ENCODE data around the gene CTBP2. TPM values are rescaled to one million over a fixed set of nuclear protein-coding genes. Genes with fewer than 3 reads are reported as not detected.

The CTBP2 gene
- total and polyA plus RNA-seq, 2 of the 13 experiments (the other 11 are each of a cell fraction or from before 2014, with no cell fraction given) = 0.08 TPM; not detected in 1

DNA sequence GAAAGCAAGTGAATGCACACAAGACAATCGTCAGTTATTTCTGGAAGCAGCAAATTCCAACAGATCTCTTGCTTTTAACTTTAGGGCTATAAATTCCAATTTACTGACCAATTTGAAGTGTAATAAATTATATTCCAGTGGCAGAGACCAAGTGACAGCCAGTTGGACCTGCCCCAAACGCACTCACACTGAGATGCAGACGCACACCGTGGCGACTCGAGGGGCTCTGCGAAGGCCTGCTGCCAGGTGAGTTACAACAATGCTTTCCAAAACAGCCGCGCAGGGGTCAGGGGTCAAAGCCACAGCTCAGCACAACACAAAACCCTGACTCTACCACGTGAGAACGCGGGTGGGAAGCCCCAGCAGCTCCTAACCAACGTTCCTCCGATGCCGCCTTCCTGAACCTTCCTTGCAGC is 121.0 kb downstream of the CTBP2 start:
- H3K4me3 ChIP-seq (replicated peaks in 1 of 3; ENCODE audit: insufficient read depth in 1 of 3, low read depth in 2 of 3, low read length in 3 of 3) = no peak overlapping the region
- no peaks in the 10 kb centered on the region for H3K36me3 ChIP-seq (replicated peaks in 1 of 2; ENCODE audit: control insufficient read depth in 1 of 2, insufficient read depth in 2 of 2, low read length in 2 of 2)
- ChIA-PET POLR2A (no interaction called here), CTCF (ENCODE audit: low intra/inter-chr PET ratio, low total read pairs) (no interaction called here)
- H2AFZ ChIP-seq (ENCODE audit: low read length) = no peak overlapping the region
- no peaks in the 10 kb centered on the region for H4K20me1 ChIP-seq (ENCODE audit: insufficient read depth, low read length)
- H3K4me1 ChIP-seq (ENCODE audit: insufficient read depth, low read length) = no peaks in the 10 kb centered on the region; the same call in 1 of the 2 replicates
- H3K4me2 ChIP-seq (ENCODE audit: low read depth, low read length) = no peak overlapping the region
- H3K9me3 ChIP-seq (ENCODE audit: low read length) = no peaks in the 10 kb centered on the region
- no peak overlapping the region for H3K9ac ChIP-seq (ENCODE audit: insufficient read depth, low read depth, low read length)
- FAIRE-seq (no peak), DNase-seq (ENCODE audit: low spot score) (no peak), ATAC-seq (no peak)
- H3K27ac ChIP-seq (ENCODE audit: extremely low read length, insufficient read depth, low read length) = no peak overlapping the region
- 53% methylated on average over 8 of the region's 15 CpGs for WGBS (ENCODE audit: low lambda C conversion rate)
- intact Hi-C loops (cut with micrococcal nuclease; ENCODE audit: unreplicated experiment) = no loop called here
- BruUV-seq (replicated peaks) = no TSS peak
- H3K27me3 ChIP-seq (ENCODE audit: control insufficient read depth in 1 of 2, insufficient read depth in 2 of 2, low read length in 2 of 2) = peaks cover under 1 to 19% of the 10 kb centered on the region in 2 experiments; a peak in 2 of 5 replicates
- no peaks in the 10 kb centered on the region for H3K79me2 ChIP-seq (ENCODE audit: insufficient read depth, low read length)
- in situ Hi-C loops (cut with HindIII; ENCODE audit: extremely low pct_ligation_motif_present, low pct_unique_long_range_greater_than_20kb) = no loop called here
- TF ChIP-seq, protein P1, sequence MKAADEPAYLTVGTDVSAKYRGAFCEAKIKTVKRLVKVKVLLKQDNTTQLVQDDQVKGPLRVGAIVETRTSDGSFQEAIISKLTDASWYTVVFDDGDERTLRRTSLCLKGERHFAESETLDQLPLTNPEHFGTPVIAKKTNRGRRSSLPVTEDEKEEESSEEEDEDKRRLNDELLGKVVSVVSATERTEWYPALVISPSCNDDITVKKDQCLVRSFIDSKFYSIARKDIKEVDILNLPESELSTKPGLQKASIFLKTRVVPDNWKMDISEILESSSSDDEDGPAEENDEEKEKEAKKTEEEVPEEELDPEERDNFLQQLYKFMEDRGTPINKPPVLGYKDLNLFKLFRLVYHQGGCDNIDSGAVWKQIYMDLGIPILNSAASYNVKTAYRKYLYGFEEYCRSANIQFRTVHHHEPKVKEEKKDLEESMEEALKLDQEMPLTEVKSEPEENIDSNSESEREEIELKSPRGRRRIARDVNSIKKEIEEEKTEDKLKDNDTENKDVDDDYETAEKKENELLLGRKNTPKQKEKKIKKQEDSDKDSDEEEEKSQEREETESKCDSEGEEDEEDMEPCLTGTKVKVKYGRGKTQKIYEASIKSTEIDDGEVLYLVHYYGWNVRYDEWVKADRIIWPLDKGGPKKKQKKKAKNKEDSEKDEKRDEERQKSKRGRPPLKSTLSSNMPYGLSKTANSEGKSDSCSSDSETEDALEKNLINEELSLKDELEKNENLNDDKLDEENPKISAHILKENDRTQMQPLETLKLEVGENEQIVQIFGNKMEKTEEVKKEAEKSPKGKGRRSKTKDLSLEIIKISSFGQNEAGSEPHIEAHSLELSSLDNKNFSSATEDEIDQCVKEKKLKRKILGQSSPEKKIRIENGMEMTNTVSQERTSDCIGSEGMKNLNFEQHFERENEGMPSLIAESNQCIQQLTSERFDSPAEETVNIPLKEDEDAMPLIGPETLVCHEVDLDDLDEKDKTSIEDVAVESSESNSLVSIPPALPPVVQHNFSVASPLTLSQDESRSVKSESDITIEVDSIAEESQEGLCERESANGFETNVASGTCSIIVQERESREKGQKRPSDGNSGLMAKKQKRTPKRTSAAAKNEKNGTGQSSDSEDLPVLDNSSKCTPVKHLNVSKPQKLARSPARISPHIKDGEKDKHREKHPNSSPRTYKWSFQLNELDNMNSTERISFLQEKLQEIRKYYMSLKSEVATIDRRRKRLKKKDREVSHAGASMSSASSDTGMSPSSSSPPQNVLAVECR (CRISPR knock-in tag; IDR thresholded peaks at IDR 0.05; ENCODE audit: borderline replicate concordance) = no peak
- no peak for TF ChIP-seq ZBTB7B (CRISPR knock-in tag; IDR thresholded peaks at IDR 0.05)
- no peak for TF ChIP-seq ZFP36L1 (CRISPR knock-in tag; IDR thresholded peaks at IDR 0.05)
- no peak for TF ChIP-seq ZNF432 (CRISPR knock-in tag; IDR thresholded peaks at IDR 0.05; ENCODE audit: borderline replicate concordance)
- TF ChIP-seq RFX1 (IDR thresholded peaks at IDR 0.05) = no peak
- no peak for TF ChIP-seq HOXA3 (CRISPR knock-in tag; IDR thresholded peaks at IDR 0.05)
- TF ChIP-seq ZNF562 (CRISPR knock-in tag; IDR thresholded peaks at IDR 0.05; ENCODE audit: borderline replicate concordance) = no peak
- TF ChIP-seq, protein P2, sequence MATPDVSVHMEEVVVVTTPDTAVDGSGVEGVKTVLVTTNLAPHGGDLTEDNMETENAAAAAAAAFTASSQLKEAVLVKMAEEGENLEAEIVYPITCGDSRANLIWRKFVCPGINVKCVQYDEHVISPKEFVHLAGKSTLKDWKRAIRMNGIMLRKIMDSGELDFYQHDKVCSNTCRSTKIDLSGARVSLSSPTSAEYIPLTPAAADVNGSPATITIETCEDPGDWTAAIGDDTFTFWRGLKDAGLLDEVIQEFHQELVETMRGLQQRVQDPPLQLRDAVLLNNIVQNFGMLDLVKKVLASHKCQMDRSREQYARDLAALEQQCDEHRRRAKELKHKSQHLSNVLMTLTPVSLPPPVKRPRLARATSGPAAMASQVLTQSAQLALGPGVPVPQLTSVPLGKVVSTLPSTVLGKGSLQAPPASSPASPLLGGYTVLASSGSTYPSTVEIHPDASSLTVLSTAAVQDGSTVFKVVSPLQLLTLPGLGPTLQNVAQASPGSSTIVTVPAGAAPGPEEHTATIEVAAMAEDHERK (CRISPR knock-in tag; IDR thresholded peaks at IDR 0.05; ENCODE audit: low read depth) = no peak
- TF ChIP-seq ZNF333 (CRISPR knock-in tag; IDR thresholded peaks at IDR 0.05; ENCODE audit: borderline replicate concordance) = no peak
- no peak for TF ChIP-seq ZNF354B (CRISPR knock-in tag; IDR thresholded peaks at IDR 0.05)
- TF ChIP-seq MZF1 (CRISPR knock-in tag; IDR thresholded peaks at IDR 0.05; ENCODE audit: borderline replicate concordance) = no peak
- no peak for TF ChIP-seq BRD4 (CRISPR knock-in tag; IDR thresholded peaks at IDR 0.05)
- no peak for TF ChIP-seq SETDB1 (CRISPR knock-in tag; IDR thresholded peaks at IDR 0.05; ENCODE audit: borderline replicate concordance)
- TF ChIP-seq, protein P3, sequence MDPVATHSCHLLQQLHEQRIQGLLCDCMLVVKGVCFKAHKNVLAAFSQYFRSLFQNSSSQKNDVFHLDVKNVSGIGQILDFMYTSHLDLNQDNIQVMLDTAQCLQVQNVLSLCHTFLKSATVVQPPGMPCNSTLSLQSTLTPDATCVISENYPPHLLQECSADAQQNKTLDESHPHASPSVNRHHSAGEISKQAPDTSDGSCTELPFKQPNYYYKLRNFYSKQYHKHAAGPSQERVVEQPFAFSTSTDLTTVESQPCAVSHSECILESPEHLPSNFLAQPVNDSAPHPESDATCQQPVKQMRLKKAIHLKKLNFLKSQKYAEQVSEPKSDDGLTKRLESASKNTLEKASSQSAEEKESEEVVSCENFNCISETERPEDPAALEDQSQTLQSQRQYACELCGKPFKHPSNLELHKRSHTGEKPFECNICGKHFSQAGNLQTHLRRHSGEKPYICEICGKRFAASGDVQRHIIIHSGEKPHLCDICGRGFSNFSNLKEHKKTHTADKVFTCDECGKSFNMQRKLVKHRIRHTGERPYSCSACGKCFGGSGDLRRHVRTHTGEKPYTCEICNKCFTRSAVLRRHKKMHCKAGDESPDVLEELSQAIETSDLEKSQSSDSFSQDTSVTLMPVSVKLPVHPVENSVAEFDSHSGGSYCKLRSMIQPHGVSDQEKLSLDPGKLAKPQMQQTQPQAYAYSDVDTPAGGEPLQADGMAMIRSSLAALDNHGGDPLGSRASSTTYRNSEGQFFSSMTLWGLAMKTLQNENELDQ (CRISPR knock-in tag; IDR thresholded peaks at IDR 0.05; ENCODE audit: borderline replicate concordance) = no peak
- no peak for TF ChIP-seq ZNF879 (CRISPR knock-in tag; IDR thresholded peaks at IDR 0.05)
- no peak for TF ChIP-seq ZNF24 (IDR thresholded peaks at IDR 0.05)
- TF ChIP-seq ZC3H4 (CRISPR knock-in tag; IDR thresholded peaks at IDR 0.05; ENCODE audit: borderline replicate concordance) = no peak

Data from HepG2 (cell line).